IPS-NIHi7 (cell line): ENCODE results near the gene IFIT1B.
A peak's percentile ranks its signal among the peaks of the same experiment; 100 is the strongest.
"Not testable (repeated sequence)": the region's sequence is repeated elsewhere in the genome, so short reads cannot be mapped to it uniquely, and the experiment has no call there.

ENCODE experiments used
- DNase-seq: peaks from one replicate; pipeline ENCODE4 v3.0.0; 2012; ENCODE audit warnings: mixed read lengths; ENCODE audit errors: extremely low spot score

Gene IFIT1B

DNA sequence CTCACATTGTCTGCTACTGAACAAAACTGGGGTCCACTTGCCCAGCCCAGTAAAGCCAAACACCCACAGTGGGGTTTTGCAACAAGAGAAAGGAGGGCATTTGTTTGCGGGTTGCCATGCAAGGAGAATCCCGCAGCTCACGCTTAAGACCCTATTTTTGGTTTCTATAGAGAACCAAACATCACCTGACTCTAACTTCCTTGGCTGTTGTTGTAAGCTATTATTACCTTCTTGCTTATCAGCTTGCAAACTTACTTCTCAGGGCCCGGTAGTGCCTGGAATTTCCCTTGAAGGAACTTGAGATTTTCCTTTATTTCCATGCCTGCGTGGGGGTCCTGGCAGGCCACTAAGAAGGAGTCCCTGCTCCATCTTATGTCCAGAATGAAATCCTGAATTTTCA is 29.4 kb upstream of the IFIT1B start:
- DNase-seq: no peak

- DNase-seq: no peak
Observed at GRCh38 chr10:89348975-89349374, 28.9 kb upstream of the IFIT1B start.

DNA sequence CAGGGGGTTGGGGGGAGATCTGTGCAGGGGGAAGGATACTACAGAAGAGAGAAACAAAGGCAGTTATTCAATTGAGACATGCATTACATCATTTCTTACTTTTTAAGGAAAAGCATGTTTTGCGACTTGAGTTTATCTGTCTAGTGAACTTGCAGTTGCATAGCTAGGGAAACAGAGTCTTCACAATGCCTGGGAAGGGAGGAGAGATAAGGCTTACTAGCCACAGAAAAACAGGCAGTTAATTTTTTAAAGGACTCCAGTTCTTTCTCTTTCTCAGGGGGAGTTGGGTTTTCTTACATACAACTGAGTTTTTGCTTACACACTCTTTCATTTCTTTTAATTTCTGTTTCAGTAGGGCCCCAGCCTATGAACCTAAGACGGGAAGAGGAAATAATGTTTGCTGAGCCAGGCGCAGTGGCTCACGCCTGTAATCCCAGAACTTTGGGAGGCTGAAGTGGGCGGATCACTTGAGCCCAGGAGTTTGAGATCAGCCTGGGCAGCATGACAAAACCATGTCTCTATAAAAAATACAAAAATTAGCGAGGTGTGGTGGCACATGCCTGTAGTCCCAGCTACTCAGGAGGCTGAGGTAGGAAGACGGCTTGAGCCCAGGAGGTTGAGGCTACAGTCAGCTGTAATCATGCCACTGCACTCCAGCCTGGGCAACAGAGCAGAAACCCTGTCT is 27.1 kb upstream of the IFIT1B start:
- not testable (repeated sequence) for DNase-seq

- DNase-seq: no peak
Observed at GRCh38 chr10:89351412-89351779, 26.5 kb upstream of the IFIT1B start.

- no peak for DNase-seq
Observed at GRCh38 chr10:89351780-89352597, 25.9 kb upstream of the IFIT1B start.

GRCh38 chr10:89352802-89353201 is 25.1 kb upstream of the IFIT1B start:
- DNase-seq: no peak

GRCh38 chr10:89355394-89355931 is 22.4 kb upstream of the IFIT1B start:
- DNase-seq: no peak

DNA sequence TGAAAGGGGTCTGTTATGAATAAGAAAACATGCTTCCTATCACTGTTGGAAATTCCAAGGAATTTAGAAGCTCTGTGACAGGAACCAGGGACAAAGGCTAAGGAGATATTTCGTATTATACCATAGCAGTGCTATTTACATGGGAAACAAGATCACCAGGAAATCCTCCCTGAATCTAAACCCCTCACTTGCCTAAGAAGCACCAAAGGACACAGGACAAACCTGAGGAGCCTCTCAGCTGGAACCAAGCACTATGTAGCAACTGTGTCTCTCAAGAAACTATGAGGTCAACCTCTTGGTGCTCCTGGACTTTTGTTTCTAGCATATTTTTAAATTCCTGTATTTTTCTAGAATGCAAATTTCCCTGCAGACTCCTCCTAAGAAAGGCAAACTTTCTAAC is 20.8 kb upstream of the IFIT1B start:
- DNase-seq: no peak

DNA sequence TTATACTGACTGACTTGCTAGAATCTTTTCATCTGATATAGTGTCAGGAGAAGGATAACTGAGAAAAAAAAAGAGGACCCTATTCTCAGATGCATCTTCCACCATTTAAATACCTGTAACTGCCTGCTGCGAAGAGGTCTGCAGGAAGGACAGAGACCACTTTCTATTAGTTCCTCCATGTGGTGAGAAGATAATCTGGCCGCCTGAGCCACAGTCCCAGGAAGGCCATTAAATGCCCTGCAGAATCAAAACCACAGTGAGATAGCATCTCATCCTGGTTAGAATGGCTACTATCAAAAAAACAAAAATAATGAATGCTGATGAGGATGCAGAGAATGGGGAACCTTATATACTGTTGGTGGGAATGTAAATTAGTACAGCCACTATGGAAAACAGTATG is 19.9 kb upstream of the IFIT1B start:
- no peak for DNase-seq

DNA sequence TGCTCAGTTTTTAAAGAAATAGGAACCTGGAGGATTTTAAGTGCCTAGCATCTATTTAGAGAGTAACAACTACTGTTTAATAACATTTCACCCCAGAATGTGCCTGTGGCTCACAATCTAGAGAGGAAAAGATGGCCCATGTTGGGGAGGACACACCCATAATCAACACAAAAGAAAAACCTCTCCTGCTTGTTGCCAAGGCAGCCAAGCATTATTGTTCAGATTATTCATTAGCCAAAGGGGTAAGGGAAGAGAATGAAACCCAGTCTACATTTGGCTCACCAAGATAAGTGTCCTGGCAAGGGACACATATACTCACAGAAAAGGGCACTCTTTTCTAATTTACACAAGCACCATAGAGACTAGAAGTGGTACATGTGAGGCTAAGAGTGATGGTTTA is 17.7 kb upstream of the IFIT1B start:
- DNase-seq: no peak

DNA sequence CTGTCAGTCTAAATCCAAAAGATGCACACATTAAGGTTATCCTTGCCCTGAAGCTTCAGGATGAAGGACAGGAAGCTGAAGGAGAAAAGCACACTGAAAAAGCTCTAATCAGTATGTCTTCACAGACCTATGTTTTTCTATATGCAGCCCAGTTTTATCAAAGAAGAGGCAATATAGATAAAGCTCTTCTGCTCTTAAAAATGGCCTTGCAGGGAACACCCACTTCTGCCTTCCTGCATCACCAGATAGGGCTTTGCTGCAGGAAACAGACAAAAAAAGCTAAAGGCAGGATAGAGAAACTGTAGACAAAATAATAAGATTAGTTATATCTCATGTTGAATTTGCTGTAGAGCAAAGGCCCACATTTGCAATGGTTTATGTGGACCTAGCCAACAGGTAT is 14.9 kb upstream of the IFIT1B start:
- no peak for DNase-seq

GRCh38 chr10:89363729-89364442 is 14.0 kb upstream of the IFIT1B start:
- no peak for DNase-seq

GRCh38 chr10:89364531-89364930 is 13.3 kb upstream of the IFIT1B start:
- DNase-seq: no peak

GRCh38 chr10:89367529-89367928 is 10.3 kb upstream of the IFIT1B start:
- no peak for DNase-seq

DNA sequence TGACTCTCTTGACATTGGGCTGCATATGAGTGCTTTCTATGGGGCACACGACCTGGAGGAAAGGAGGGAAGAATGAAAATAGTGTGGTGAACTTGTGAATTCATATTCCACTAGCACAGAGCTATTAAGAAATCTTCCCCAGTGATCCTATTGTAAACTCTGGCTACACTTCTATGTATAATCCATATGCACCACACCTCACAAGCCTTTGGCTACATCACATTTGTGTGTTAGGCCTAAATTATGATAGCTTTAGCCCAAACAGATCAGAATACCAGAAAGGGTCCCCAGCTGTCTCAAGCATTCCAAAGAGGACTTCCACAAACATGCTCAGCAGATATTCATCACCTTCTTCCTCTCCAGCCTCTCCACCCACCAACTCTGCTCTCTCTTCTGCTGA is 9.7 kb upstream of the IFIT1B start:
- DNase-seq: no peak

DNA sequence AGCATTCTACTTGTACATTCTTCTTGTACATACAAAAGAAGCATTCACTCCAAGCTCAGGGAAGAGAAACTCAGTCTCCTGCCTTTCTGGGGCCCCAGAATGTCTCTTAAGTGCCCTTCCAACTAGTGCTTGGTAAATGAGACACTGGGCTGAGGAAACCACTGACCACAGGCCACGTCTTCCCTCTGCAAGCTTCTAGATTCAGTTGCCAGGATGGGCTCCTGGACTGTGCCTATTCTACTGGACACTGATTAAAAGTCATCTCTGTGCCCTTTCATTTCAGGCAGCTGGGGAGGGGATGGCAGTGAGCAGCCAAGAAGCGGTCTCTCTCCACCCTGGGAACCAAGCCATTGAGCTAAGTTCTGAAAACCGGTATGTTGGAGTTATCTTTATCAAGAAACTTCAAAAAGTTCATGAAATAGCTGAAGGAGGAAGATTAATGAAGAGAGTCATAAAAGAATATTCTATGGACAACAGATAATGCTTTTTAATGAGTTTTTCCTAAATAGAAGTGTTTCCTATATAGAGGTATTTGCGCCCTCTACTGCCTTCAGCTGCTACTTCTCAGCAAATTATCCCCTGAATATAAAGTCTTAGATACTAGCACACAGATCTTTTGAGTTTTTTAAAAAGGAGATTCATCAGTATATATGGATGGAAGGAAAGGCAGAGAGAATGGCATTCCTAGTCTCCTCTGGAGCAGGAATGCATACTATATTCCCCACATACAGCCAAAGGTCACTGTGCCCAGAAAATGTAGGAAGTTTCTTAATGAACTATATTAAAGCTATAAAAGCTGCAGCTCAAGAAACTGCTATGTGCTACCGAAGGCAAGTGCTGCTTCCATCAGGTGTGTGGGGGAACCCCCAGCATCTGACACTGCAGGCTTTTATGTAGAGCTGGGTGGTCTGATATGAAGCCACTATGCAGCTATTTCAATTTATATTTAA is 8.4 kb upstream of the IFIT1B start:
- peak; percentile 43 for DNase-seq

- no peak for DNase-seq
Observed at GRCh38 chr10:89371079-89371478, 6.8 kb upstream of the IFIT1B start.

- no peak for DNase-seq
Observed at GRCh38 chr10:89371987-89372386, 5.9 kb upstream of the IFIT1B start.

DNA sequence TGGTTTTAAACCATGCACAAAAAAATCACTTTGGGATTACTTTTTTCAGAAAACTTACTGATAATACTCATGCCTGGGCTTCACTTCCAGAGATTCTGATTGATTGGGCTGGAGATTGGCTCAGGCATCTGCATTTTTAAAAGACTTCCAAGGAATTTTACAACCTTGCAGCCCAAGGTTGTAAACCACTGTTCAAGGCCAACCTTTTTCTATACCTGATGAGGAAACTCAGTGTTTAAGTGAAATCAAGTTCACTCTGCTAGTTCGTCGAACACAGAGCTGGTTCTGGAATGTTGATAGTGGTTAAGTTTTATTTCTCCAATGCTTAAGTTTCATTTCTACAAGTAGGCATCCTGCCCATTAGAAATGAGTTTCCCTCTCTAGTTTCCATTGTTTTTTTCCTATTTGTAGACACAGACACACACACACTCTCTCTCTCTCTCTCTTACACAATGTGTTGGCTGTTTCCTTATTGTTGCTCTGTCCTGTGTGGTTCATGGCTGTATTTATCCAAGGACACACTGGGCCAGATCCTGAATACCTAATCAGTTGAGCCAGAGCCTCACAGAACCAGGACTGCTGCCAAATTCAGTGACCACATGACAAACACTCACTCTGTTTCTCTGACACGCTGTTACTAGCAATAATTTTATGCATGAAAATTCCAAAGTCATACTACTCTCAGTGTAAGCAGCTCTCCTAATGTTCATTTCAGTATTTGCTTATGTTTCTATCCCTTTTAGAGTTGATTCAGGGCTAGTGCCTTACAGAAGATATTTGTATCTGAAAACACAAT is 3.7 kb upstream of the IFIT1B start:
- no peak for DNase-seq

- DNase-seq: no peak
Observed at GRCh38 chr10:89374713-89375141, 3.1 kb upstream of the IFIT1B start.
